GM21447 (cell line): ENCODE data around the gene PNPLA1.

Experiments used
- ATAC-seq: cut with Tn5 transposase; IDR thresholded peaks from one replicate; pipeline ENCODE4 v1.9.1; 2021; ENCODE audit not compliant: unreplicated experiment

The PNPLA1 gene

GRCh38 chr6:36312854-36313648 lies 43.2 kb downstream of the PNPLA1 start:
- no peak for ATAC-seq

- ATAC-seq = no peak
Observed at GRCh38 chr6:36313649-36313936, 43.7 kb downstream of the PNPLA1 start.

- no peak for ATAC-seq
Observed at GRCh38 chr6:36314221-36315014, 44.6 kb downstream of the PNPLA1 start.

GRCh38 chr6:36315921-36316320 lies 46.1 kb downstream of the PNPLA1 start:
- no peak for ATAC-seq

- ATAC-seq = no peak
Observed at GRCh38 chr6:36317623-36318022, 47.8 kb downstream of the PNPLA1 start.

GRCh38 chr6:36318690-36319435 lies 49.0 kb downstream of the PNPLA1 start:
- ATAC-seq = no peak

DNA sequence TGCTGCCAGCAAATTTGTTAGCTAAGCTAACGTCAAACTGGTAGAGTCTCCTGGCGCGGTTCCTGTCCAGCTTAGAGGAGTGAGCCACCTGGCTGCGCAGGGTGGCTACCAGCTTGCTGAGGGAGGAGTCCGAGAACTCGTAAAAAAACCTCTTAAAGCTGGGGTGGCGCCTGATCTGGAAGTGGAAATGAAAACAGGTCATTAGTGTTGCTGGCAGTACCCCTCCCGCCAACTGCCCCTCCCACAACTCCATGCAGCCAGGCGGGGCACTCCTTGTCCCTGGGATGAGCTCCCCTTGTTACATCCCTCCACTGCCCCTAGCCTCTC lies 49.5 kb downstream of the PNPLA1 start:
- ATAC-seq = no peak

- no peak for ATAC-seq
Observed at GRCh38 chr6:36319821-36320220, 50.0 kb downstream of the PNPLA1 start.

- ATAC-seq = no peak
Observed at GRCh38 chr6:36320475-36320874, 50.6 kb downstream of the PNPLA1 start.

GRCh38 chr6:36322591-36322990 lies 52.7 kb downstream of the PNPLA1 start:
- no peak for ATAC-seq

DNA sequence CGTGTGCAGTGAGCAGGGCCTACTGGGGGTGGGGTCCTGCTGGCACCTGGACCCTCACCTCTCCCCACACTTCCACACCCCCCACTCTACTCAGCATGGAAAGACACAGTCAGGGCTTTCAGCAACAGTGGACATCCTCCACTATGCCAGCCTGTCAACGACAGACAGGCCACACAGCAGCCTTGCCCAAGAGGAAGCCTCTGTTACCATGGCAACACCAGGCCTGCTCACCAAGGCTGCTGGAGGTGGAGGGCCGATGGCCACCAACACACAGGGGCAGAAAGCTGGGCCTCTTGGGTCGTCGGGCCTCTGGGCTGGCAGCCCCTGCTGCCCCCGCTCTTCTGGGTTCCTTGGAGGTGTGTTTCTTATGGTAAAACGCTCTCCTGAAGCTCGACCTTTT lies 53.2 kb downstream of the PNPLA1 start:
- ATAC-seq = no peak

GRCh38 chr6:36324191-36324590 lies 54.3 kb downstream of the PNPLA1 start:
- ATAC-seq = no peak

- ATAC-seq = no peak
Observed at GRCh38 chr6:36324715-36325114, 54.9 kb downstream of the PNPLA1 start.

DNA sequence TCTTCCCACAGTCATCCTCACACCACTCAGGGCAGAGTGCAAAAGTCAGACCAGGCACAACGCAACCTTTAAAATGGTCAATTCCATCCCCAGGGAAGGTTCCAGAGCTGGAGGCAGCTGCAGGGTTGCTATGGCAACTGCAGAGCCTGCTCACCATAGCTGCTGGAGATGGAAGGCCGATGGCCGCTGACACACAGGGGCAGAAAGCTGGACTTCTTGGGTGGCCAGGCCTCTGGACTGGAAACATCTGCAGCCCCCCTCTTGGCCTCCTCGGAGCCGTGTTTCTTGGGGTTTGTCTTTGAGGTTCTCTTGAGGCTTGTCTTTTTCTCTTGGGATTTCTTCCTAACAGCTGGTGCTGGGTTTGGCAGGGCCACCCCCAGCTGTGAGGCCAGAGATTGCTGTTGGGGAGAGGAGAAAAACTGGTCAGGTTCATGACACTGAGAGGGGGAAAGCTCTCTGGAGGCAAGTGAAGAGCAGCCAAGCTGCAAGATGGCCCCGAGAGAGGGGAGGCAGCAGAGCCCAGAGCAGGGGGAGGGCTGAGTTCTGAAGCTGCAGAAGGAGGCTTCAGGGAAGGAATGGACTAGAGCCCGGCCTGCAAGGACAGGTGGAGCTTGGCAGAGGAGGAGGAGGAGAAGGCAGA lies 56.6 kb downstream of the PNPLA1 start:
- no peak for ATAC-seq

DNA sequence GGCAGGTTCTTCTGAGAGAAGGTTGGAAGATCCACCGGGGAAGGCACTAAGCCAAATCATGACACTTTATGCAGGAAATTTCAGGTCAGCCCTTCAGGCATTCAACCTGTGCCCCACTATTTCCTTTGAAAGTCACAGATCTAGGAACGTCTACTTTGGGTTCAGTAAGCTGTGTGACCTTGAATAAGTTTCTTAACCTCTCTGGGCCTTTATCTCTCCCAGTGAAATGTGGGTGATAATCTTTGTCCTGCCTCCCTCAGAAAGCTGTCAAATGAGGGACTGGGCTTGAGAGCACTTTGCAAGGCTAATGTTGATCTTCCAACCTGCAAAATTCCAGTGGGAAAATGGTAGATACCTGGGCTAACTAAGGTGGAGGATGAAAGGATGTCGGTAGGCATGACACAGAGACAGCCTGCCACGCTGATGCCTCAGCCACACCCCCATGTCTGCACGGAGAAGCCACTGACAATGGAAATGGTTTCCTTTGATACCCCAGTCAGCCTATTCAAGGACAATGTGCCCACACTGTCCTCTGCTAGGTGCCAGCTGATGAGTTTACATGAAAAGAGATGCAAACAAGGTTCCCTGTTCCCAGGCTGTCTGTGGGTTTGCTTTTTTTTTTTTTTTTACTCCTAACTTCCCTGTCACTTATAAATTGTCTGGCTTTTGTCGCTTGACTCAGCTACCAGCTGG lies 57.5 kb downstream of the PNPLA1 start:
- ATAC-seq = no peak

GRCh38 chr6:36327919-36328236 lies 58.0 kb downstream of the PNPLA1 start:
- no peak for ATAC-seq

DNA sequence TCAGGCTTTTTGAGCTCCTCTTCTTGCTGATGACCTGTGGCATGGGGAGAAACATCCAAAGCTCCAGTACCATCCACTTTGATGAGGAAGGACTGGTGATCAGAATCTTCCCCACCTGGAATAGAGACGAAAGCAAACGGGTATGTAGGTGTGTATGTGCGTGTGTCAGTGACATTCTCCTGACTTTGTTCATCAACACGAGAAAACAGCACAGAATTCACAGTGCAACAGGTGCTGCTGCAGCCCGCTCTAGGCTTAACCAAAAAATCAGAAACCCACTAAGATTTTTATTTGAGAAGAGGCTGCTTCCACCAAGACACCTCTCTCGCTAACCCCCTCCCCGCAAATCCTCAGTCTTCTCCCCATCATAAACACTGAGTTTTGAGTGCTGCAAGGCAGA lies 58.7 kb downstream of the PNPLA1 start:
- no peak for ATAC-seq

- ATAC-seq = no peak
Observed at GRCh38 chr6:36329798-36330291, 60.0 kb downstream of the PNPLA1 start.

DNA sequence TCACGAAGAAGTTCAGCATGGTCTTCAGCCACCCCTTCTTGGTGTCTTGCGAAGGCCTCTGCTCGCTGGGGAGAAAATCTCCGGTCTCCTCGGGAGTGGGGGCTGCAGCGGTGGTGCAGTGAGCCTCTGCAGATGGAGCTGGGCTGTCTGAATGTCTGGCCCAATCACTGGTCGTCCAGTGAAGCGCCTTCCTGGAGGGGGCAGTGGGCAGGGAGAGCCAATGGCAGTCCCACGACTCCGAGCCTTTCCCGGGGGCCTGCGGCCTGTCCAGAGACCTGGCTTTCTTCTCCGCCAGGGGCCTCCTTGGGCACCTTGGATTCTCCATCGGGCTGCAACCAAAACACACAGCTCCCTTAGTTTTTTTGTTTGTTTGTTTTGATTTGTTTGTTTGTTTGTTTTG lies 60.5 kb downstream of the PNPLA1 start:
- no peak for ATAC-seq

- ATAC-seq = no peak
Observed at GRCh38 chr6:36331381-36331780, 61.5 kb downstream of the PNPLA1 start.
